Measurements from ENCODE around the gene CIC.
"Not testable (repeated sequence)": the region's sequence is repeated elsewhere in the genome, so short reads cannot be mapped to it uniquely, and the experiment has no call there.

Gene CIC

DNA sequence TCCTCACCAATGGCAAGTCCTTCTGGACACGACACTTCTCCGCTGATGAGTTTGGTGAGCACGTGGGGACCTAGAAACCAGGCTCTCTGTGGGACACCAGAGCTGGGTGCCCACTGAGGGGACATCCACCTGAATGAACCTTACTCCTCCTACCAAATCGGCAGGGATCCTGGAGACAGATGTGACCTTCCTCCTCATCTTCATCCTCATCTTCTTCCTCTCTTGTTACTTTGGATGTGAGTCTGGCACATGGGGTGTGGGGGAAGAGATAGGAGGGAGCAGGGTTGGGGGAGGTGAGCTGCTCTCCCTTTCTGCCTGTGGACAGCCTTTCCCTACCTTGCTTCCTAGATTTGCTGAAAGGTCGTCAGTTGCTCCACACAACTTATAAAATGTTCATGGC, 46.0 kb downstream of the CIC start:
- FAIRE-seq: no peak

DNA sequence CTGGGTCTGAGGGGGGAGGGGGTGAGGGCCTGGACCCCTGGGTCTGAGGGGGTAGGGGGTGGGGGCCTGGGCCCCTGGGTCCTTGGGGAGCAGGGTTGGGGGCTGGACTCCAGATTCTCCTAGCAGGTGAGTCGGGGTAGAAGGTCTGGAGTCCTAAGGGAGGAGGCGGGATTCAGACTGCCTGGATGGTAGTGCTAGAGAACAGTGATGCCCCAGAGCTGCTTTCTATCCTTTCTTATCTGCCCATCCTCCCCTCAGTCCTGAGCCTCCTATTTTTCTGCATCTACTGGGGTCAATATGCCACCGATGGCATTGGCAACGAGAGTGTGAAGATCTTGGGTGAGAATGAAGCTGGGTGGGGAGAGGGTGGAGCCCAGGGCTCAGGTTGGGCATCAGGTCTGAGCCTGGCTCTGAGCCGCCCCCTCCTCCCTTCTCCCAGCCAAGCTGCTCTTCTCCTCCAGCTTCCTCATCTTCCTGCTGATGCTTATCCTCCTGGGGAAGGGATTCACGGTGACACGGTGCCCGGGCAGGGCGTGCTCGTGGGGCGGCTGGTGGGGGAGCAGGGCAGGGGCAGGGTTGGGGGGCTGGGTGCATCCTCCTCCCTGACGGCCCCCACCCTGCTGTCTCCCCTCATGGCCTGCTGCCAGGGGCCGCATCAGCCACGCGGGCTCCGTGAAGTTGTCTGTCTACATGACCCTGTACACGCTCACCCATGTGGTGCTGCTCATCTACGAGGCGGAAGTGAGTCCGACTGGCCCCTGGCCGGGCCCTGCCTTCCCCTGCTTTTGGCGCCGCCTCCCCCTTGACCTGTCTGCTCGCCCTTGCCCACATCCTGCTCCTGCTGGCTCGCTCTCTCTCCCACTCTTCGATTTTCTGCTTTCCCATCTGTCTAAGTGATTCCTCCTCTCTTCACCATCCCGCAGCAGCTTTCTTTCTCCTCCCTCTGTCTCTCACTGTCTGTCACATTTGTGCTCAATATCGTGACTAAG, 47.5 kb downstream of the CIC start:
- no peak for FAIRE-seq

GRCh38 chr19:42317535-42317934, 48.5 kb downstream of the CIC start:
- FAIRE-seq: no peak

DNA sequence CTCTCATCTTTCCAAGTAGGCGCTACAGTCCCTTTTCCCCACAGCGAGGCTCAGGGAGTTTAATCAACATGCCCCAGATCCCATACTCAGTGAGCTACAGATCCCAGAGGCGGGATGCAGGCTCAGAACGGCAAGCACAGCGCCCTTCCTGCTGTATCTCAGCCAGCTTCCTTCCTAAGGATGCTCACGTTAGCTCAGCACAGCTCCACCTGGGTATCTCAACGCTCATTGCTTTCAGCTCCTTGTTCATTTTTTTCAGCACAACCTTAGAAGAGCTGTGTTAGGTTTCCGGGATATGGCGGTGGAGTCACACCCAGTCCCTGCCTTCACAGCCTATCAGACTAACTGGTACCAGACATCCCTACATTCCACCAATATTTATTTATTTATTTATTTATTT, 53.3 kb downstream of the CIC start:
- FAIRE-seq: no peak

- no peak for FAIRE-seq
Observed at GRCh38 chr19:42323473-42323851, 54.4 kb downstream of the CIC start.

DNA sequence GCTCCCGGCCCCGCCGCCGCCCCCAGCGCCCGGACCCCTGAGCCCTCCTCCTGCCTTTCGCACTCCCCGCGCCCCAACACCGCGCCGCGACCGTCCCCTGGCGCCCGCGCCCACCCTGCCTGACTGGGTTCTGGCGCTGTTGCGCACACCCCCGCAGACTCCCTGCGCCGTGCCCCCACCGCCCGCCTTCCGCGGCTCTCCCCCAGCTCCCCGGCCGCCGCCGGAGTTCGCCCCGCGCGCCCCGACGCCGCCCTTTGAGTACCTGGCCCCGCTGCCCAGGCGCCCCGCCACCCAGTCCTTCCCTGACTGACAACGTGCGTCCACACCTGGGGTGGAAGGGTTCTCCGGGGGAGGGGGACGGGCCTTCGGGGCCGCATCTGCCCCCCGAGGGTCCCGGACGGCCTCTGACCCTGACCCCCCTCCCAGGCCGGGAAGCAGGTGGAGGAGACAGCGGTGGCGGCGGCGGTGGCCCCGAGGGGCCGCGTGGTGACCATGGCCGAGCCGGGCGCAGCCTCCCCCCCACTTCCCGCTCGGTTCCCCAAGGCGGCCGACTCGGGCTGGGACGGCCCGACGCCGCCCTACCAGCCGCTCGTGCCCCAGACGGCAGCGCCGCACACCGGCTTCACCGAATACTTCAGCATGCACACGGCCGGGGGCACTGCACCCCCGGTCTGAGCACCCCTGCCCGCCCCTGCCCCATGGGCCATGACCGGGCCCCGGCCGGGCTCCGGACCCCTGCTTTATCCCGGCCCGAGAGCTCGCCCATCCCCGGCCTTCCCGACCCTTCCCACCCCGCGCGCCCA, 55.0 kb downstream of the CIC start:
- no peak for FAIRE-seq

DNA sequence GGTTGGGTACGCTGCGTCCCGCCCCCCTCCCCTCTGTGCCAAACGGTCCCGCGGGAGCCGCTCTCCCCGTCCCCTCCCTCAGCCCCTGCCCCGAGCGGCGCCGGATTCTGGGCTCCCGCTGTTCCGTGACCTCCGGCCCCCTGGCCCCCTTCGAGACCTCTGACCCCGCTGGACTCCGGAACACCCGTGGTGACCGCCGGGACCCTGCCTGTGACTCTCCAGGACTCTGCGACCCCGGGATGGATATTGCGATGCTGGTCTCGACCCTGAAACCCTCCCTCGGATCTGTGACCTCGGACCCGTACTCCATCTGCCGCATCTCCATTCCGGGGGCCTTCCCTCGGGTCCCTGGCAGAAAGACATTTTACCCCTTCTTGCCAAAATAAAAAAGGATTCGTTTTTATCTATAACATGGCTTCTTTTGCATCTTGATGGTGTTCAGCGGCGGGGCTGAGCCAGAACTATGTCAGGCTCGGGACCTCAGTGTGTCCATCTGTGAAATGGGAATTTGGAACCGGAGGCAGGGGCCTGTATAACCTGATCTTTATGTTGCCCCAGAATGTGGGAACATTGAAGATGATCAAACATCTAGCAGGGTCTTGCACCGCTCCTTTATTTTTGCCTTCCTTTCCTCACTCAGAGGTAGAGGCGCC, 55.7 kb downstream of the CIC start:
- no peak for FAIRE-seq

GRCh38 chr19:42325308-42325895, 56.4 kb downstream of the CIC start, which contains the start of gene MEGF8:
TSS of gene MEGF8 (plus strand) at chr19:42325635. CDS start at chr19:42326244, 609 bp downstream.
- peak; percentile 87 for FAIRE-seq

- no peak for FAIRE-seq
Observed at GRCh38 chr19:42325896-42326771, 57.1 kb downstream of the CIC start.

- no peak for FAIRE-seq
Observed at GRCh38 chr19:42326969-42327368, 57.9 kb downstream of the CIC start.

DNA sequence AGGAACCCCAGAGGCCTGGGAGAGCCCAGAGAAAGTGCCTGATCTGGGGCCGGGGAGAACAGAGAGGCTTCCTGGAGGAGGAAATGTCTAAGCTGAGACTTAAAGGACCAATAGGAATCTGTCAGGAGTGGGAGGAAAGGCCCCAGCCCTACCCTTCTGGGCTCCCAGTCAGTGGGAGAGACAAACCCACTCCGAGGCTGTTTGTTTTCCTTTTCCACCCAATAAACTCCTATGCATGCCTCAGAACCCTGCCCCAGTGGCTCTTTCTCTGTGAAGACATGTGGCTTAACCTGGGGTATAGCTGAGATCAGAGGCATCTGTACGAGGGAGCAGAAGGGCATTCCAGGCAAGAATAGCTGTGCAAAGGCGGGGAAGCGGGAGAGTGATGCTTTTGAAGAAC, 58.3 kb downstream of the CIC start:
- no peak for FAIRE-seq

- no peak for FAIRE-seq
Observed at GRCh38 chr19:42328106-42328505, 59.1 kb downstream of the CIC start.

DNA sequence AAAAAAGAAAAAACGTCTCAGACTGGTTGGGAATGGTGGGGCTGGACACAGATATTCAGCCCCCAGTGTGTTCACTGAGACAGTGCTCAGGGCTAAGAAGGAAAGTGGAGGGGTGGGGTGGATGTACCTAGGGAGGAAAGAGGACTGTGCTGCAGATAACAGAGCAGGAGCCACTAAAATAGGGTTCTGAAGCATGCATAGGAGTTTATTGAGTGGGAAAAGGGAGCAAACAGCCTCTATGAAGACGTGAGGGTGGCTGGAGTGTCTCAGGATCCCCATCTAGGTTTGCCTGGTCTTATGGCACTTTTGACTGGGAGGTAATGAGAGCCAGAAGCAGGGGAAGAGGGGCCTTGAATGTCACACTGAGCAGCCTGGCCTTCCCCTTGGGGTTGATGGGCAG, 59.8 kb downstream of the CIC start:
- no peak for FAIRE-seq

- FAIRE-seq: no peak
Observed at GRCh38 chr19:42330241-42330711, 61.2 kb downstream of the CIC start.

DNA sequence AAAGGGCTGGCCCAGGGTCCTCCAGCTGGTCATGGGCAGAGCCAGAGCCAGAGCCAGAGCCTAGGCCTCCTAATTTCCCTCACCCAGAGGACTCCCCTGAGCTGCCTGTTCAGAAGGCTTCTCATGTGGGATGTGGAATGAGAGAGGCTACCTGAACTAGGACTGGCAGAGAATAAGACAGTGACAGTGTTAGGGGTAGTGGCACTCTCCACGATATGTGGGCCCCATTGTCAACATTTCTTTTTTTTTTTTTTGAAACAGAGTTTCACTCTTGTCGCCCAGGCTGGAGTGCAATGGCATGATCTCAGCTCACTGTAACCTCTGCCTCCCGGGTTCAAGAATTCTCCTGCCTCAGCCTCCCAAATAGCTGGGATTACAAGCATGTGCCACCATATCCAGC, 62.3 kb downstream of the CIC start:
- not testable (repeated sequence) for FAIRE-seq

GRCh38 chr19:42332059-42332458, 63.0 kb downstream of the CIC start:
- FAIRE-seq: no peak

DNA sequence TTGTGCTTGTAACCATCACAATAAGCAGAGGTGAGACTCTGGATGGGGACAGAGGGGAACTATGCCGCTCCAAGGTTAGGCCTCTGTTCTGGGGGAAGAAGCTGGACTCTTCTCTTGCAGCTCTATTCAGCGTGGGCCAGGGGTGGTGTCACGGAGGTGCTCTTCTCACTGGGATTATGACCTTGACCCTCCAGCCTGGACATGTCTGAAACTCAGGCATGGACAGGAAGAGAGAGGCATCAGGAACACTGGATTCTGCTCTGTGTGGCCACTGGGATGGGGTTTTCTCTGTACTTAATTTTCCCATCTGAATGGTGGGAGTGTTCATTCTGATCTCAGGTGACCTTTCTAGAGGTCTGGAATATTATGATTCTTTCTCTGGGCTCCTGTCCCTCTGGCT, 64.0 kb downstream of the CIC start:
- no peak for FAIRE-seq

GRCh38 chr19:42333975-42334696, 65.1 kb downstream of the CIC start:
- no peak for FAIRE-seq

DNA sequence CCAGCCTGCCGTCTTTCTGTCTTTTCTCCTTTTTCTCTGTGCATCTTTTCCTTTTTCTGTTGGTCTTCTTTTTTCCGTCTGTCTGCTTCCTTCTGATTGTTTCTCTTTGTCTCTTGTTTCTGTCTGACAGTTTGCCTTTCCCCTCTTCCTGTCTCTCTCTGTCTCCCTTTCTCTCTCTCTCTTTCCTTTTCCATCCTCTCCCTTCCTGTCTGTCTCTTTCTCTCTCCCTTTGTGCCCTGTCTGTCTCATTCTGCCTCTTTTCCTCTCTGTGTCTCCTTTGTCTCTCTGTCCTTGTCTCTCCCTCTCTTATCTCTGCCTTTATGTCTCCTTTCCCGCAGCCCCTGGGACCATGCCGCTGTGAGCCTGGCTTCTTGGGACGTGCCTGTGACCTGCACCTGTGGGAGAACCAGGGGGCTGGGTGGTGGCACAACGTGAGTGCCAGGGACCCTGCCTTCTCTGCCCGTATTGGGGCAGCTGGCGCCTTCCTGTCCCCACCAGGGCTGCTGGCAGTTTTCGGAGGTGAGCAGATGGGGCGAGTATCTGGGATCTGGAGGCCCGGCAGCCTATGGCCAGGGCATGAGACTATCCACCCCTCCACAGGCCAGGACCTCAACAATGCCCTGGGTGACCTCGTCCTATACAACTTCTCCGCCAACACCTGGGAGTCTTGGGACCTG, 65.8 kb downstream of the CIC start:
- no peak for FAIRE-seq

DNA sequence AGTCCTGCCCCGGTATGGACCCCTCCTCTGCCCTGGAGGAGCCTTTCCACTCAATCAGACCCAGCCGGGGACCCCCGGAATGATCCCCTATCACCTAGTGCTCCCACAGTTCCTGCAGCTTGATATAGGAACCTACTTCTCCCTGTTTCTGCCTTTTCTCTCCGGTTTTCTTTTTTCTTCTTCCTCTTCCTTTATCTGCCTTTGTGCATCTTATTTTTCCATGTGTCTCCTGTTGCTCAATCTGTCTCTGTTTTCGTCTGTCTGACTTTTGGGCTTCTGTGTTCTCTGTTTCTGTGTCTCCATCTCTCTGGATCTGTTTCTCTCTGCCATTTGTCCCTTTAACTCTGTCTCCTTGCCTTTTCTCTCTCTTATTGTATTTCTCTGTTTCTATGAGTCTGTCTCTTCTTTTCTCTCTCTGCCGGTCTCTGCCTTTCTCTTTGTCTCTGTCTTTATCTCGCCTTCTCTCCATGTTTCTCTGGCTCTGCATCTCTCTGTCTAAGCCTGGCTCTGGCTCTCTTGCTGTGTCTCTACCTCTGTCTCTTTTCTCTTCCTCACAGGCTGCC, 66.4 kb downstream of the CIC start:
- no peak for FAIRE-seq
